Cardiac fibroblast (primary cell): Measurements from ENCODE around the gene KERA.

Experiments
- DNase-seq, 2 donors: peaks; one replicate each; pipeline versions ENCODE4 v3.0.0 to v3.0.0-alpha.2; 2010; ENCODE audit warnings: low read depth in 2 of 2
- H3K4me3 ChIP-seq, 2 donors: replicated peaks in 1 of 2; 1 replicate in 1 of 2; 2 replicates in 1 of 2; pipeline ENCODE4 v1.5.1; 2011; ENCODE audit warnings: low read depth in 2 of 2, low read length in 2 of 2, mild to moderate bottlenecking in 2 of 2, moderate library complexity in 1 of 2
- TF ChIP-seq, protein P1 (sequence below): IDR thresholded peaks from one replicate; pipeline ENCODE4 v1.5.1; 2011; ENCODE audit warnings: low read depth, mild to moderate bottlenecking, low read length, inconsistent platforms

KERA gene, protein sequence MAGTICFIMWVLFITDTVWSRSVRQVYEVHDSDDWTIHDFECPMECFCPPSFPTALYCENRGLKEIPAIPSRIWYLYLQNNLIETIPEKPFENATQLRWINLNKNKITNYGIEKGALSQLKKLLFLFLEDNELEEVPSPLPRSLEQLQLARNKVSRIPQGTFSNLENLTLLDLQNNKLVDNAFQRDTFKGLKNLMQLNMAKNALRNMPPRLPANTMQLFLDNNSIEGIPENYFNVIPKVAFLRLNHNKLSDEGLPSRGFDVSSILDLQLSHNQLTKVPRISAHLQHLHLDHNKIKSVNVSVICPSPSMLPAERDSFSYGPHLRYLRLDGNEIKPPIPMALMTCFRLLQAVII

DNA sequence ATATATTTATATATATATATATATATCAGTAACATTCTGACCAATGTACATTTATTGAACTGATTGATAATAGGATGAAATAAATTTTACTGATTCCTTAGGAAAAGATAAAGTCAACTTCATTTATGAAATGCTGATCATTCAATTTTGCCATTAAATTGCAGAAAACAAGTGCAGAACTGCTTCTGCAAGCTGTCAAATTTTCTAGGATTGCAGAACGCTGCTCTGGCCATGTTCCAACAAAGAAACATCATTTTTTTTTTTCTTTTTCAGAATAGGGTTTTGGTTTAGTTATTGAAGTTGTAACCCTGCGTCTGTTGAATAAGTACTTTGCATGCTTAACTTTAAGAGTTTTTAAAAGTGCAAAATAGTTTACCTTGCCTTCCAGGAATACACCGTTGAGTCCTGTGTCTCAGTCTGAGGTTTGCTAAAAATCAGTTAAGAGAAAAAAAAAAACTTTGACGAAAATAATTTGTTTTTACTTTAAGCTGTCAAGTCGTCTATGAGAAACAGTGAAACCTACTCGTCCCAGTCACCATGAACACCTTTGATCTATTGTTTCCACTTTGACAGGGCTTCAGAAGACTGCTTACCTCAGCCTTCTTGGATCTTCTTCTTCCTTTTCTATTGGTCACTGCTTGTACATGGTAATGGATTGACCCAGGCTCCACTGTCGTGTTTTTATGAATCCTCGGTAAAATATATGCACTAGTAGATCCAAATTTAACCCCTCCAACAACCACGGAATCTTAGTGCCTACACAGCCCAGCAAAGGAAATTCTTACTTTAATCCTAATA, at the start of gene KERA:
TSS of gene KERA (minus strand) at position 657 of the 798 bp plus-strand sequence. CDS start 1,743 bp downstream, outside the sequence.
- TF ChIP-seq, protein P1, sequence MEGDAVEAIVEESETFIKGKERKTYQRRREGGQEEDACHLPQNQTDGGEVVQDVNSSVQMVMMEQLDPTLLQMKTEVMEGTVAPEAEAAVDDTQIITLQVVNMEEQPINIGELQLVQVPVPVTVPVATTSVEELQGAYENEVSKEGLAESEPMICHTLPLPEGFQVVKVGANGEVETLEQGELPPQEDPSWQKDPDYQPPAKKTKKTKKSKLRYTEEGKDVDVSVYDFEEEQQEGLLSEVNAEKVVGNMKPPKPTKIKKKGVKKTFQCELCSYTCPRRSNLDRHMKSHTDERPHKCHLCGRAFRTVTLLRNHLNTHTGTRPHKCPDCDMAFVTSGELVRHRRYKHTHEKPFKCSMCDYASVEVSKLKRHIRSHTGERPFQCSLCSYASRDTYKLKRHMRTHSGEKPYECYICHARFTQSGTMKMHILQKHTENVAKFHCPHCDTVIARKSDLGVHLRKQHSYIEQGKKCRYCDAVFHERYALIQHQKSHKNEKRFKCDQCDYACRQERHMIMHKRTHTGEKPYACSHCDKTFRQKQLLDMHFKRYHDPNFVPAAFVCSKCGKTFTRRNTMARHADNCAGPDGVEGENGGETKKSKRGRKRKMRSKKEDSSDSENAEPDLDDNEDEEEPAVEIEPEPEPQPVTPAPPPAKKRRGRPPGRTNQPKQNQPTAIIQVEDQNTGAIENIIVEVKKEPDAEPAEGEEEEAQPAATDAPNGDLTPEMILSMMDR, result no peak
- no peak within 1 kb of the TSS for H3K4me3 ChIP-seq
- peak in 1 of 2 donors; percentile 12 for DNase-seq

DNA sequence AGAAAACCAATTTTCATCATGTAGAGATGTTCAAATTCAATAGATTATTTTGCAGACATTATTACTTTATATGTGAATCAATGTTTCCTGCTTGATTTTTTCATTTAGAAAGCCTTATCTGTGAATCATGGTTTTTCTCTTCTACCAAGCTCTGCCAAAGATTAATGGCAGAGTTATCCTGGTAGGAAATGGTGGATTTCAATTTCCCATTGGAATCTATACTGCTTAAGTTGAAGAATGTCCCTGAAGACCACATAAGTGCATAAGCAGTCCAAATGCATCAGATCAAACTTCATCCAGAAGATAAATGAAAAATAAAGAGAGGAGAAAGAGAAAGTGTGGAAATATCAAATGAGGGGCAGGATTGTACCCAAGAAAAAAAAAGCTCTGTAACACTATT, 48.5 kb upstream of the KERA start:
- TF ChIP-seq, protein P1, result no peak
- no peak for DNase-seq
- H3K4me3 ChIP-seq, result no peak overlapping the region

DNA sequence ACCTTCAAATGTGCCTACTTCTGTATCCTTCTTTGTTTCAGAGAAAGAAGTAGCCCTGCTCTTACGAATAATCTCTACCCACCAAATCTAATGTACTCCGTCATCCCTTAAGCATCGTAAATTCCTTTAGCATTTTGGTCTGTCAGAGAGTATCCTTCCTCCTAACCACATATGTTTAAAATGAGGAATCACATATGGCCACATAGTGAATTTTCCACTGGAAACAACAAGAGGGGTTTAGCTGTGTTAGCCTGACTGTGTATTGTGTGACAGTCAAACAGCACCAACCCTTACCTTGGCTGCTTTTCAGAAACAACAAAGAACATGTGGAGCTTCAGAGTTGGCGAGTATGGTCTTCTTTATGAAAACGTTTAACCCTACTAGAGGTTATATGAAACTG, 48.0 kb upstream of the KERA start:
- H3K4me3 ChIP-seq, result no peak overlapping the region
- TF ChIP-seq, protein P1, result no peak

DNA sequence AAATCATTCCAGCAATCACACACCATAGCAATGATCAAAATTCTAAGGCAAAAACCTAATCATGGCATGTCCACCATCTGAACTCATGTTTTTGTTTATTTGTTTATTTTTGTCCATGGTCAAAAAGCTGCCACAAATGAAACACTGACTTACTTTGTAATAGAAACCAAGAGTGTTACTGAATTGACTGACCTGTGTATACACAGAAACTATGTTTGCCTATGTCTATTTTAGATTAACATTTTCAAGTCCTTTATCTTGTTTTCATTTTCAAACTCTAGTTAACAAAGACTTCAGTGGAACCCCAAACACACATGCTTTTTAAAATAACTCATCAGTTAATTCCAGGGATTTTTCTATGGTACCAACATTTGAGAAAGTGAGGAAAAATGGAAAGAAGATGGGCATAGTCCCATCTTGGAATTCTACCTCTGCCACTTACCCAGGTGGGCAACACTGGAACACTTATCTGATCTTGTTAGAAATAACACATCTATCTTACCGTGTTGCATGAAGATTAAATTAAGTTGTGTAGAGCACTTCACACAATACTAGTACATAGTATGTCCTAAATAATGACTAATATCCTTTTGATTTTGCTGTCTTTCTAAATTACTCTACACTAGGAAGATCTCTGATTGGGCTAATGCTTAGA, 47.1 kb upstream of the KERA start:
- no peak overlapping the region for H3K4me3 ChIP-seq
- TF ChIP-seq, protein P1, result no peak
- DNase-seq, result no peak

More for the DNA sequence above, 48.0 kb upstream of the KERA start:
- no peak for DNase-seq

DNA sequence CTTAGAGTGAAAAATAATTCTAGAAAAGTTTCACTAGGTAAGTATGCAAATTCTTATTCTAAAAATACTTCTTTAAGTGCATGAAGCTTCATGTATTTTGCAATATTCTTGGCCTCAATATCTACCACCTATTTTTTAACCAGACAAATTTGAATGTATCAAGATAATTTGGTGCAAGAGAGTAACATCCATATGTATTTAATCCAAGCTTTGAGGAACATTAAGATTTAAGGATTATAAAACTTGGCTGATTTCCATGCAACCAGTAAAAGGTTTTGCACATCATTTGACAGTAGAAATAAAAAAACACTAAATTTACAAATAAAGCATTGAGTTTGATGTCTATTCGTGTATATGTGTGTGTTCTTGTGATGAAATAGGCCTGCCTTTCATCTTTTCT, 45.8 kb upstream of the KERA start:
- TF ChIP-seq, protein P1, result no peak
- no peak for DNase-seq
- no peak overlapping the region for H3K4me3 ChIP-seq

DNA sequence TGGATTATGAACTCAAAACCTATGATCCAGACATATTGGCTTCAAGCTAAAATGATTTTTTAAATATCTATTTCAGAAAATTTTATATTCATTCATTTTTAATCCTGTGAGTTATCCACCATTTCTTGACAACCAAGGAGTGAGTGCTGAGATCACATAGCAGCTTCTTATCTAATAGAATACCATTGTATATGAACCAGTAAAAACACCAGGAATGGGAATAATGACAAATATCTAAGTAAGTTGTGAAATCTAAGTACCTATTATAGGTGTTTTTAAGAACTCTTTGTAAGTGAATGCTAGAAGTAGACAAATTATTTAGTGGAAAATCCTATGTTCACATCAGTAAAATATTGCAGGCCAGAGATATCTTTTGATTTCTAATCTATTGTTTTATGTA, 45.3 kb upstream of the KERA start:
- TF ChIP-seq, protein P1, result no peak
- no peak overlapping the region for H3K4me3 ChIP-seq
- no peak for DNase-seq
